GM03348 (cell line): ENCODE data around the gene TMTC1.

Experiments
- DNase-seq: peaks from one replicate; pipeline ENCODE4 v3.0.0; 2012; ENCODE audit warnings: low spot score

TMTC1 gene

DNA sequence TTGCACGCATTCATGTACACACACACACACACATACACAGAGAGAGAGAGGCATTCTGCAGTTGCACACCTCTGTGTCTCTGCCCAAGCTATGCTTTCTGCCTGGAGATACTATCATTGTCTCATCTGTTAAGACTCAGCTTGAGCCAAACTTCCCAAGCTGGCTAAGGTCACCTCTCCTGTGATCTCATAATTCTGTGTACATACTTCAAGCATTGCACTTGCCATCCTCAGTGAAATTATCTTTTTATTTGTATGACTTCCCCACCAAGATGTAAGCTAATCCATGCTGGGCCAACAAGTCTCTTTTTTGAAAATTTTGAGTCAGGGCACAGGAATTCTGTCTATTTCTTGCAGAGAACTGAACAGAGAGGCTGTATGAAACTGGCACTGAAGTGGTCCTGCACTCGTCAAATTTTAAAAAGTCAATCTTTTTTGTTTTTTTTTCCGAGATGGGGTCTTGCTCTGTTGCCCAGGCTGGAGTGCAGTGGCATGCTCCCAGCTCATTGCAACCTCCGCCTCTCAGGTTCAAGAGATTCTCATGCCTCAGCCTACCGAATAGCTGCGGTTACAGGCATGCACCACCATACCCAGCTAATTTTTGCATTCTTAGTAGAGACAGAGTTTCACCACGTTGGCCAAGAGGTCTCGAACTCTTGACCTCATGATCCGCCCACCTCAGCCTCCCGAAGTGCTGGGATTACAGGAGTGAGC, 44.3 kb downstream of the TMTC1 start:
- DNase-seq: no peak

DNA sequence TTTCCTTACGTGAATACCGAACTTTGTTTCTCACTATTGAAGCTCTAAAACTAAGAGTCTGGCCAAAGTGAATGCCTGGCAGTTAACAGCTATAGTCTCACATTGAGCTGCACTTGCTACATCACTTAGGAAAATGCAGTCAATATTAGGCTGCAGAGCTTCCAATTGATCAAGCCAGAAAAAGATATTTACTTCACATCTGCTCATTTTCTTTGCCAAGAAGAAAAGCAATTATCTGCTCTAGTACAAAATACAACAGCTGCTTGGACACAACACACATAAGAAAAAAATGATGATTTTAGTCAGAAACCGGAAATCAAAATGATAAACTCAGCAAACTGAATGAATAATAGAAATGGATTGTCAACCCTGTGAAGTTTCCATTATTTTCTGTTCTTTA, 45.4 kb downstream of the TMTC1 start:
- DNase-seq: no peak

DNA sequence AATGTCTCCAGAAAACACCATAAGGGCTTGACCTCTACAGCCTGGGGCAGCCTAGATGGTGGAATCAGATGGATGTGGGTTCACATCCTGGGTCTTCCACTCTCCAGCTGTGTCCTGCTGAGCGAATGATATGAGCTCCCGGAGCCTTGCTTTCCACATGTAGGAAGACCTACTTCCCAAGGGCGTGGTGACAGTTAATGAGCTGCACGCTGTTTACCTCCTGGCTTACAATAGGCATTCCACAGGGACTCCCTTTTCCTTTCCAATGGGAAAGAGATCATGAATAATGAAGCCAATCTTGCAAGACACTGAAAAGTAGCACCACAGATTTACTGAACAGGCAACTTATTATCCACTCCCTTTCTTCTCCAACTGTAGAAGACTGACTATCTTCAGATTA, 46.1 kb downstream of the TMTC1 start:
- DNase-seq: no peak

DNA sequence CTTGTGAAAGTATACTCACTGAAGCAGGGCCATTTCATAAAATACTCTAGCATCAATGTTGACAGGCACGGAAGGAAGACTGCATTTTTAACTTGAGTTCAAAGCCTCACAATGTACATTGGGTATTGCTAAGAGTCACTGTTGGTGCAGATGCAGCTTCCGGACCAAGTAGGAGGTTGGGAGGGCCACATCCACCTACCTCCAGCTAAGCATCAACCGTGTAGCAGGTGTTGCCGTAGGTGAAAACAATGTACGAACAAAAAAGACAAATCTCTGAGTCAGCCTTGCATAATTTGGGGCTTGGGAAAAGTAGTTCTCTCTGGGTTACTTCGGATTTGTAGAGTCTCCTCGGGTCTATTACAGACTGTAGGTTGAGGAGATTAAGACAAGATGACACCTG, 48.1 kb downstream of the TMTC1 start:
- no peak for DNase-seq

DNA sequence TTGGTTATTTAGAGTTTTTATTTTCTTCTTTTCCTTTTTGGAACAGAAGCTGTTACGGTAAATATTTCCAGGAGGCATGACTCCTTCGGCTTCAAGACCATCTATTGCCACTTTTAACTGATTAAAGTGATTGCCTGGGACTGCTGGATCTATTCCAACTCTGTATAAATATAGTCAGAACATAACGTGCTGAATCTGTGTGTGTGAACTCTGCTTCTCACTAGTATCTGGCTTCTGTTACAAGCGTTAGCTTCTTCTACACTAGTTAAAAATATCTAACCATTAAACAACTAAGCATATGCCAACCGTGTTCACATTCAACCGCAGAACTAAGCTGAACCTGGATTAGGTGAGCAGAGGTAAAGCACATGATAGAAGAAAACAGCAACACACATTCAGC, 49.0 kb downstream of the TMTC1 start:
- DNase-seq: no peak

DNA sequence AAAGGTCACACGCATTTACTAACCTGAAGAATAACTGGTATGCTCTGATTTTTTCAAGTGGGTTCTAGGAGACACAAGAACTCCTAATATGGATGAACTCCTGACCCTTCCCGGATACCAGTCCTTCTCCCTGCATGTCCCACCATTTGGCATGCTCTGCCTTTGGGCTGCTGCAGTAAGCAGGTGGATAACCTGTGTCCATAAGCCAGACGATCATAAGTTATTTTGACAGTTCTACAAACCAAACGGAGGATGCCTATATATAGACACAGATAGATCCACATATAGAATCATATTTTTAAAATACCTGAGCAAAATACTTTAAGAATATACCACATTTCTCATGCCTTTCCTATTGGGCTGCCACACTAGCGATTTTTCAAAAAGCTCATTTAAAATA, 49.4 kb downstream of the TMTC1 start:
- DNase-seq: no peak

DNA sequence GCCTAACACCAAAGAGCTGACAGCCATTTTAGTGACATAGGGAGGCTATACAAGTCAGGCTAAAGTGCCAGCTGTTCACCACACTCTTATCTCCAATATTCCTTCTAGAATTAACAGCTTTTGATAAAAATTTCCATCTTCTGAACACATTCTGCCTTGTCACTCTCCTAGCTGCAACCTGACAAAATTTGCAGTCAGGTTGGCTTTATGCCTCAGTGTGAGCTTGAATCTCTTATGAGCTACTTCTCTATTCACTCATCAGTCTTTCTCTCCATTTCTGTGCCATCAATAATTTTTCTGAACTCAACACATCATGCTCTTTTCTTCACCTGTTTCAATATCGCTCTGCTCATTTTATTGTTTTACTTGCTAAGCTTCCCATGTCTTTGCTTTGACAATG, 50.2 kb downstream of the TMTC1 start:
- DNase-seq: no peak

DNA sequence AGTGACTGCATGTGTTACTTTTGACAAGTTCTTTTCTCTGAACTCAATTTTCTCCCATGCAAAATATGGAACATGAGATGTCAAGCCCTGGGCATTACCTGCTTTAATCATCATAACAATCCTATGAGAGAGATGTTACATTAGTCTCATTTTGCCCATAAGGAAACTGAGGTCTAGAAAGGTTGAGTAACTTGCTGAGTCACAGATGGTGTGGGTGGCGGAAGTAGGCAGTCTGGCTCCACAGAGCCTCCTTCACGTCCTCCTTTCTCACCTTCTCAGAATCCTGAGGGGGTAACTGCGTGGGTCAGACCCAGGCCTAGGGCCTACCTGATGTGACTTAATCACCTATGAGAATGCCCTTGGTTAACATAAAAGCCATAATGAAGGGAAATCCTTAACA, 50.7 kb downstream of the TMTC1 start:
- no peak for DNase-seq

DNA sequence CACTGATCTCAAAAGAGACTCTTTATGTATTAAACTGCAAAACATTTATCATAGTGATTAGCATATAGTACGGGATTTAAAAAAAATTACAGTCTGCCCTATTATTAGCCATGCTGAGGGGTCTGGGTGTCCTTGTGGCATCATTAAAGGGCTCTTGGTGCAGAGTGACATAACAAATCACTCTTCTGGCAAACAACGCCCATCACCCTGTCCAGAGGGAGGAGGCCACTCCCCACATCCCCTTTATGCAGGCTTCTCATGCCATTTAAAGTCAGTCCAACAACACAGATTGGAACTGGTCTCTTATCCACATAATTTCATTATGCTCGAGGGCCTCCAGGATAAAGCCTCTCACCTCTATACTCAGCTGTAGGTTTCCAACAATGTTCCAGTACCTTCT, 51.1 kb downstream of the TMTC1 start:
- no peak for DNase-seq

DNA sequence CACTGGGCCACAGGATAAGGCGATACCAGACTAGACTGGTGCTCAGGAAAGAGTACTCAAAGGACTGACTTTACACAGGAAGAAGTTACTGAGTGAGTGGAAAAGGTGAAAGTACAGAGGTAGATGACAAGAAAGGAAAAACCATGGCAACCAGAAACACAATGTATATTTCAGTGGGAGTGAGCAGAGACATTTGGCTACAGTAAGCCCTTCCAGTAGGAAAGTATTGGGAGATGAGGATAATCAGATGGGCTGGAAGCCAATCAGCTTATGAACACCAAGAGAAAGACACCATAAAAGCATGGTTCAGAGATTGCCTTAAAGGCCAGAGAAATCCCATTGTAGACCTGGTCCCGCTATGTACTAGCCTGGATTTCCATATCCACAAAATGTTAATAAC, 51.6 kb downstream of the TMTC1 start:
- DNase-seq: no peak

DNA sequence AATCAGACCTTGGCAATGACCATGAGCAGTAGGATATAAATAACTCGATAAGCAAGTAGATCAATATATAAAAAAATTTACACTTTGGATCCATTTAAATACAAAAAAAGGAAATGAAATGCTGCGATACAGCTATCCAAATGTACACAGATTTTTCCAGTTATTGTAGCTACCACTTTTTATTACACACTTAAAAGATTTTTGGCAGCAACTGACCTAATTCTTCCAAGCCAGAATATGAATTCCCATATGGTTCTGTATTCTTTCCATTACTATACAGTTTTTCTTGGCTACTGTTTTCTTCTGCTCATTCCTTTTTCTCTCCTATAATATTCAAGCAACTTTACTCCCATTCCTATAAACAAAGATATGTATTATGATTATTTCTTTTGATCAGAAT, 52.2 kb downstream of the TMTC1 start:
- no peak for DNase-seq

DNA sequence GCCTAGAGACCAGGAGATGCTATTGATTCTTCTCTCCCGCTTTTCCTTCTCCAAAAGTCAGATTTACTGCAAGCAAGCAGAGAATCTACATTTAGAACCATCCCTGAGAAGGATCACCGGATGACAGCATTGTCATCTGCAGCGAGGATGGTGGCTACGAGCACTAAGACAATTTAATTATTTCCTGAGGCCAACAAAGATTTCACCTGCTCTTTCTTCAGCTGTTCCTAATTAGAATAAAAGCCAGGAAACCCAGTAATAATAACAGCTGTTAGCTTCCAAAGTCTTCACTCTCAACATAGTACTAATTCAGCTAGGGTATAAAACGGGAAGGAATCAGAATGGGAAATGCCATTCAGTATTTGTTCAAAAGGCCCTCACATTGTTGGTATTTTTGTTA, 53.3 kb downstream of the TMTC1 start:
- DNase-seq: no peak

DNA sequence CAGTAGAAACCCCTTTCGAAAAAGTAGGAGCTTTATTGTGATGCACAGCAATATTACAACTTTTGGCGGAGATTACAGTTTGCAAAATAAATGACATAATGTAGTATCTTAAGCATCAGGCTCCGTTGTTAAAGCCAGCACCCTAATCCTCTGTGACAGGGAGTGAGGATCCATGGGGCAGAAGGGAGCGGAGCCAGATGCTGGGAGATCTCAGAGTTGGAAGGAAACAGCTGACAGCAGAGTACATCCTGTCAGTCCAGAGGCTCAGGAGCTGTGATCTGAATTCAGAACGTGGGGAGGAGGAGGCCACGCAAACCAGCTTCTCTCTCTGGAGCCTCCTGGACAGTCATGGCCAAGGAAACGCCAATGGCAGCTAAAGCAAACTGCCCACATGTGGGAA, 55.7 kb downstream of the TMTC1 start:
- no peak for DNase-seq

DNA sequence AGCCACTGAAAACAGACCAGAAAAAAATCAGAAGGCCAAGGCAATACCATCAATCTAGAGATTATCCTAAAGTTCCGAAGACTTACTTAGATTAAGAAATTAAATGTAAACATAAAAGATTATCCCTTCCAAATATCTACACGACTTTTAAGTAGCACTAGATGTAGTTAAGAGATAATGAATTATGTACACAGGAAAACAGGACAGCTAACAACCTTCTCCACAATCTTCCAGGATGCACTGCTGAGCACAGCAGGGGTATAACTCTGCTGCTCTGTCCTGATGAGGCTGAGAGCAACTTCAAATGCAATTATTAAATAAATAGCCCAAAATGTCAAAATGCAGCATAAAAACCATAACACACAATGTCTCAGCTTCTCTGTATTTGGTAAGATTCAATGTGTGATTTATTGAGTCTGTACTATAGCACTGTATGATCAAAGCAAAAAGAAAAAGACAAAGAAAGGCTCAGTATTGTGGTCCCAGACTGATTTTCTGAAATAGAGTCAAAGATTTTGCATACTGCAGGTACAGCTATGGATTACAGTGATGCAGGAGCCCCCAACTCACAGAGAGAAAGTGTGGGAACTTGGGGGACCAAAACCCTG, 56.9 kb downstream of the TMTC1 start:
- no peak for DNase-seq

DNA sequence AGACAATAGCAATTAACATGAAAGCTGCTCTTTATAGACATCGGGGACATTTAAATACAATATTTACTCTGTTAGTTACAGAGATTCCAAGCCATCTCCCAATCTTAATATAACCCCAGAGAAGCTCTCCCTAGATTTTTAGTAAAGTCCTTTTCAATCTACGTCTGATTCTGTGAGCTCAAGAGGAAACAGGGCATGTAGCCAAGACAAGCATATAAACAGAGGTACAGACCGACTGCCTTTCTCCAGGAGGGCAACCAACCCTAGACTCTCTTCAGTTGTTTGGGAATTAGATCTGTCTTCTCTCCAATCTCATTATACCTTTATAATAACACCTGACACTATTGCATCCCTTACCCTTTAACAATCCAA, 57.4 kb downstream of the TMTC1 start:
- no peak for DNase-seq

DNA sequence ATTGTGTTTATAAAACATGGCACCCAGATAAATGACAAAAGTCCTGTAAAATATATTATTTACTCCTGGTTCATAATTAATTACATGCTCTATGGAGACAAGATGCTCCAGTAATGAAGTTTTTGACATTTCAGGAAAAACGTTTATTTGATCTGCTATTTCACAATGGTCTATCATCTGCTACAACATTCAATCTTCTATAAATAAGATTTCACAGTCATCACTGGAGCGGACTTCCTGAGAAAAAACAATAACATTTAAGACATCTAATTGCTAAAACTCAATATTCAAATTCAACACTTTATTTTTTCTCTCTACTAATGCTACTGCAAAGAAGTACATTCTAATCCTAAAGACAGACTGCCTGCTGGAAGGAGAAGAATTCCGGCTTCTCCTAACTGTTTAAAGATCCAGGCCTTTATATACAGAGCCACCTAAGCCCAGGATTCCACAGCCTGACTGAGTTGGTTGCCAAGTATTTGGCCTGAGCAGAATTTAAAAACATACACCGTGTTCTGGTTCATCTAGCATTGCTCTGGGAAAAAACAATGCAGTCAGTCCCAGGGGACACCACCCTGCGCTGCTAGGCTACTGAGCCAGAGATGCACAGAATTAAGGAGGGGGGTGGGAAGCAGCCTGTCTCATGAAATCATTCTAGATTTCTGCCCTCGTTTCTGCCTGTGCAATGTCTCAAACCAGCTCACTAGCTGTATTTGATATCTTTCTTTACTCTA, 58.0 kb downstream of the TMTC1 start:
- no peak for DNase-seq

DNA sequence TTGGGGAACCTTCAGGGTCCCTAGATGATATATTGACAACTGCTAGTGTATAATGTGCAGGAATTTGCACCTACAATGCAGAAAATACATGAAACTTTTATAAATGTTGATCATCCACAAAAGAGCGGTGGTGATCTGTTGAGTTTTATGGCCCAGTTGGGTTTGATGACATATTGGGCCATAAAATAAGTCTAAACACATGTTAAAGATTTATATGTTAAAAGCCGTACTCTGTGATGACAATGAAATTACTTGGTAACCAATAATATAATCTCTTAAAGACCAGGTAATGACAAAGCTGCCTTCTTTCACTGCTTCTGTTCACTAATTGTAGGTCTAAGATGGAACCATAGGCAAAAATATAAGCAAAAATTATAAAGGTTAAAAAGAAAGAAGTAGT, 61.6 kb downstream of the TMTC1 start:
- DNase-seq: no peak

DNA sequence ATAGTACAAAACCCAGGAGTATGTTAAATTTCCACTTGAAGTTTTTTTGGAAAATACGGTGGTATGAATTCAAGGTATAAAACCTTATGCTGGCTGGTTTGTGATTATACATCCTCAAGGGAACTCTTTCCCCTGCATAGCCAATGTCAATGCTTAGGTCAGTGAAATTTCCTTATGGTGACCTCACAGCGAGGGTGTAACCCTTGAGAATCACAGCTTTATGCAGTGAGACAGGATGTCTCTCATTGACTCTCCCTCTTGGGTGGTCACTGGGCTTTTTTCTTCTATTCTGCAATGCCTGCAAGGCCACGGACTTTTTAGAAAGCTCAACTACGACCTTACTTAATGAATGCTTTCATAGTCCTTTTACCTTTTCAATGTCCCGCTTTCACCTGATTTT, 64.4 kb downstream of the TMTC1 start:
- DNase-seq: no peak

DNA sequence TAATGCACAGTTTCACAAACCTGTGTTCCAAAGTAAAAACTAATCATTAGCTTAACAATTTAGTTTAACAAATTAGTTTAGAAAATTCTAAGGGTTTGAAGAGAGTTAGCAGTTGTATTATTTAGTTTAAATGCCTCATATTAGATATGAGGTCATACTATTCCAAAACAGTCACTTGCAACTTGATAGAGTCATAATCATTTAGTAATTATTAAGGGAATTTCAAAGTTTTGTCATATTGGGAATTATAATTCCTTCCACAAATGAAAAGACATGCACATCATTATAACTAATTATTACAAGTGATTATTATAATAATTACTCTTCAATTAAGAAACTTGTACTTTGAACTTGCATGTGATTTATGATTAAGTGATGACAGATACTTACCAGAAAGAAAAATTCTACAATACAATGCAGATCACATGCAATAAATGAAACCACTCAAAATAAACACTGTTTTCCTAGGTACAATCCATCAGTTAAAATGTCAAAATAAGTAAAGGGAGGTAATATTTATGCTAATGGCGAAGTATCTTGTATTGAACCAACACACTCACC, 66.1 kb downstream of the TMTC1 start:
- no peak for DNase-seq

DNA sequence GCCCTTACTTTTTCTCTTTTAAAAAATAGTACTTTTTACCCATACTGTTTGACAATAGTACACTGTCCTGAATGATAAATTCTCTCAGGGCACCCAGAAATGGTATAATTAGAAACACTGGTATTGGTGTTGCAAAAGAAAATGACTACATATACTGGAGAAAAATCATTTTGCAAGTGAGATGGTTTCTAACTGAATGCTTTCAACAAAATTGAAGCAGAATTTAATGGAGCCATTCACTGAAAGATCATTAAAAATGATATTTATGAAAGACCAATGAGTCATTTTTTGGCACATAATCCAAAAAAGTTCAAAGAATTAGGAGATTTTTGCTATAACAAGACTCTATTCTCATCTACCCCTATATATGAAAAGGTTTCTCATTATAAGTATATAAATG, 68.8 kb downstream of the TMTC1 start:
- DNase-seq: no peak

DNA sequence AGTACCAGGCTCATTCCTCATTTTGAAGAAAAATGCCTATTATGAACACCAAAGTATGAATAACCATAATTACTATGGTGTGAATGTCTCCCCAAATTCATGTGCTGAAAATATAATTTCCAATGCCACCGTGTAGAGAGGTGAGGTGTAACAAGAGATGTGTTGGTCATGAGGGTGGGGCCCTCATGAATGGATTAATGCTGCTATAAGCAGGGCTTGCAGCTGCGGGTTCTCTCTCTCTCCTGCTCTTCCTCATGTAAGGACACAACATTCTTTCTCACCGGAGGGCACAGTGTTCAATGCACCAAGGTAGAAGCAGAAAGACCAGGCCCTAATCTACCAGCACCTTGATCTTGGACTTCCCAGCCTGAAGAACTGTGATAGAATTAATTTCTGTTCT, 70.0 kb downstream of the TMTC1 start:
- DNase-seq: no peak

DNA sequence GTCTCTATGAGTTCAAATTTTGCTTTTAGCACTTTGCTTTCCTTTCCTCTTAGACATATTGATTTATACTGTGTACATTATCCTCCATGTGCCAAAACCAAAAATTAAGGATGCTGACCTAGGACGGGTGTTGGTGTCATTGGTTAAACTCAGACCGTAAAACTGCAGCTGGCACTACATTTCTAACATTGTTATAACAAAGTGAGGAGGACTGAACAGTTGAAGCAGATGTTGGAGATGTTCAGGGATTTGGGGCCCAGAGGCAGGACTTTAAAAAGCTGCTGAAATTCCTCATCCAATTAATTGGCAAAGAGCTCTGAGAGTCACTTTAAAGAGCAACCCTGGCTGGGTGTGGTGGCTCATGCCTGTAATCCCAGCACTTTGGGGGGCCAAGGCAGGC, 72.4 kb downstream of the TMTC1 start:
- DNase-seq: no peak

DNA sequence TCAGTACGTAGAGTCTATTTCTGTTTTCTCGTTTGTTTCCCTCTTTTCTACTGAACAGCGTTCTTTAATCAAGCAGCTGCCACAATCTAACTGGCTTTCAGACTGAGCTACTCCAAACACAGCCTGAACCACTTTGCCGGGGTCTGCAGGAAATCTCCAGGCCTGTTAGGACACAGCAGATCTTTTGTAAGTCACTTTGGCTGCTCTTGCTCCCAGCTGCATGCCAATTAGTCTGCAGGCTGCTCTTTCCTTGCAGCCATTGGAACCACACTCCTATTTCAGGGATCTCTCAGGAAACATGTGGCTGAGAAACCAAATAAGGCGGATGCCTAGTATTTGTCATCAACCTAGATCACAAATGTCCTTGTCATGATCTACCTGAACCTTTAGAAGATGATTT, 73.6 kb downstream of the TMTC1 start:
- no peak for DNase-seq
